HK-2 (cell line): ENCODE results near the gene DHRS2.

Source experiments
- DNase-seq: peaks from one replicate; pipeline ENCODE4 v3.0.0-alpha.2; 2018; ENCODE audit not compliant: unreplicated experiment

The DHRS2 gene

DNA sequence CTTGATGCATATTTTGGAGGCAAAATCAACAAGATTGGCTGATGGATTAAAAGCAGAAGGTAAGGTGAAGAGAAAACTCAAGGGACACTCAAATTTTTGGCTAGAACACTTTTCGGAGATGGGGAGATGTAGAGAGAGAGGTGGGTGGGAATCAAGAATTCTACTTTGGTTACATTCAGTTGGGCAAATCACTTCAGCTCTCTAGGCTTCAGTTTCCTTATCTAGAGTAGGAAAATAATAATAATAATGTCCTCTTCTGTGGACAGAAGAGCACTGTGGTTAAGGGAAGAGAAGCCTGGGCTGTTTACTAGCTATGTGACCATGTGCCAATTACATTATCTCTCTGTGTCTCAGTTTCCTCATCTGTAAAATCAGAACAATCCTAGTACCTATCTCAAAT is 23.4 kb upstream of the DHRS2 start:
- DNase-seq = no peak

DNA sequence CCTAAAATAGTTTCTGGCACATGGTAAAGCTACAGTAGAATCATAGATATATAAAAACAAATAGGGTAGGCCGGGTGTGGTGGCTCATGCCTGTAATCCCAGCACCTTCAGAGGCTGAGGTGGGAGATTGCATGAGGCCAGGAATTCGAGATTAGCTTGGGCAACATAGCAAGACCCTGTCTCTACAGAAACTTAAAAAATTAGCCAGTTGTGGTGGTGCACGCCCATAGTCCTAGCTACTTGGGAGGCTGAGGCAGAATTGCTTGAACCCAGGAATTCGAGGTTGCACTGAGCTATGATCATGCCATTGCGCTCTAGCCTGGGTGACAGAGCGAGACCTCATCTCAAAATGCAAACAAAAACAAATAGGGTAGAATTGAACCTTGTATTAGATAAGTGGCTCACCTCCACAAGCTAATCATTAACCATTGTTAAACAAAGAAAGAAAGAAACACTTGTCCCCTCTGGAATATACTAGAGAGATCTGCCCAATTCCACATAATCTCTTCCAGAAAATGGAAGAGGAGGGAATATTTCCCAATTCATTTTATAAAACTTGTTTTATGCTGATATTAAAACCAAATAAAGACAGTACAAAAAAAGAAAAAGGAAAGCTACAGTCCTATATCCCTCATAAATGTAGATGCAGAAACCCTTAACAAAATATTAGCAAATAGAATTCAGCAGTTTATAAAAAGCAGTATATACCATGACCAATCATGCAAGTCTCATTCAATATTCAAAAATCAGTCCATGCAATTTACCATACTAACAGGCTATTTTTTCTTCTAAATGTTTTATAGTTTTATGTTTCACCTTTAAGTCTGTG is 22.7 kb upstream of the DHRS2 start:
- no peak for DNase-seq

GRCh38 chr14:23614395-23614828 is 21.8 kb upstream of the DHRS2 start:
- DNase-seq = no peak

GRCh38 chr14:23615856-23616255 is 20.3 kb upstream of the DHRS2 start:
- no peak for DNase-seq

DNA sequence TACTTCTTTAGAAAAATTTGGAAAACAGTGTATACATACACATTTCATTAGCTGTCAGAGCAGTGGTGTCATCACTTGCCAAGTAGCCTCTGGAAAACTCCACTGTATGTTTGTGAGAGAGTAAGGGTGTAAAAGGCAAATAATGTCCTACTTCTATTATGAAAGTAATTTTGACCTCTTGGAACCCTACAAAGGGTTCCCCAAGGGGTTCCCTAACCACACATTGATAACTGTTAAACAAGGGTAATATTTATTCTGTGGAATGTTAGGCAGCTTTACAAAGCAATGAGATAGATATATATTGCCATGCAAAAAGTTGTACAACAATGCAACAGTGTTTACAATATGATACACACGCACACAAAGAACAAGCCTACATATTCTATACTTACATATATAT is 18.6 kb upstream of the DHRS2 start:
- DNase-seq = no peak

DNA sequence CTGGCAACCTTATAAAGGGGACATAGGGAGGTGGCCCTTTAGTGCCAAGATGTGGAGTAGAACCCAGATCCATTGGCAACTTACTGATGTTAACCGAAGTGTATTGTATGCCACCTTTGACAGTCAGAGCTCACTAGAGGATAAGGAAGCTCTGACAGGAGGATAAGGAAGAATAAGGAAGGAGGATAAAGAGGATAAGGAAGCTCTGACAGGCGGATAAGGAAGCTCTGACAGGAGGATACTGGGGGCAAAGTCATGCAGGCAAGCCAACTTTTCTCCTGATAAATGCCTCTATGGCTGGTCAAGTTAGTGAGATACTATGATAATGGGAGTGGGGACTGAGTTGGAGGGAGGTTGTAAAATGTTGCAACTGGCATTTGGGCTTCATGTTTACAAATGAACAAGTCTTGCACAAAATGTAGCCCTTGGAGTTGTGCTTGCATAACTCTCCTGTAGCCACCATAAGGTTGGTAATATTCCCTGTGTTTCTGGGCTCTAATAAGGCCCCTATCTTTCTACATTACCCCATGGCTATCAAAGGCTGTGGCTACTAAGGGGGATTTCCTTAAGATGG is 17.7 kb upstream of the DHRS2 start:
- DNase-seq = no peak

DNA sequence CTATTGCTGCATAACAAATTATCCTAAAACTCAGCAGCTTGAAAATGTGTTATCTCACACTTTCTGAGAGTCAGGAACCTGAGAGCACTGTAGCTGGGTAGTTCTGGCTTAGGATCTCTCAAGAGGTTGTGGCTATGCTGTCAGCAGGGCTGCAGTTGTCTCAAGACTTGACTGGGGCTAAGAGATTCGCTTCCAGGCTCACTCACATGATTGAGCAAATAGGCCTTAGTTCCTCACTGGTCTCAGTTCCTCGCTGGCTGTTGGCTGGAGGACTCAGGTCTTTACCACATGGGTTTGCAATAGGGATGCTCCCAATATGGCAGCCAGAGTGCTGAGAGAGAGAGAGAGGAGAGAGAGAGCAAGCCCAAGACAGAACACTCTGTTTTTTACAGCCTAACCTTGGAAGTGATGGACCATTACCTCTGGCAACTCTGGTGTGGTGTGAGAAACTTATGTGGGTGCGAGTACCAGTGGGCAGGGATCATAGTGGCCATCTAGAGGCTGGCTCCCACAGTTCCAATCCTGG is 15.9 kb upstream of the DHRS2 start:
- no peak for DNase-seq

GRCh38 chr14:23621204-23621931 is 14.8 kb upstream of the DHRS2 start:
- no peak for DNase-seq

DNA sequence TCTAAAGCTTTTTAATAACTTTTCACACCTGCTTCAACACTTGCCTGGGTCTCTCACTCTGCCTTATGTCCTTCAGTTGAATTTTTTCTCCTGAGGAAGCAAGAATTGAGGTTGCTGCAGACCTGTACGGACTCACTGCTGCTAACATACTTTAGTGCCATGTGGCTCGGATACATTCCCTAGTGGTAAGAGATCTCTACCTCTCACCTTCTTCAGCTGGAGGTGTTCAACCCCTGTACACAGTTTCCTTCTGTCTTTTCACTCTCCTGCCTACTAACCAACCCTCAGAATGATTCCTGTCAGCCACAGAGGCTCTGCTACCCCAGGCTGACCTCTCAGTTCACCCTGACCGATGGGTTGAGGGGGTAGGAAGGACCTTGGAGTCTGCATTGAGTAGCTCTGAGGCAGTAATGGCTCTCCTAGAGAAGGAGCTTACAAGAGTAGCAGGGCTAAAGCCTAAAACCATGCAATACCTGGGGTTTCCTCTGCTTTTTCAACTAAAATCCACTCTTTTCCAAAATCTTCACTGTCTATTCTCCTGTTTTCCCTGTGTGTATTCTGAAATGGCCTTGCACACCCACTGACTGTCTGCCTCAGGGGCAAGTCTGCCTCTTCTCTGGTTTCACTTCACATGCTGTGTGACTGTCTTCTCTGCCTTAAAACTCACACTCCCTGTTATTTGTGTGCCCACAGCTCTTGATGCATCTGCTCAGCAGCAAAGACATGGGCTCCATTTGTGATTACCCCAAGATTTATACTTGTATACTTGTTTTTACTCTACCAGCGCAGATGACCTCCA is 14.0 kb upstream of the DHRS2 start:
- no peak for DNase-seq

GRCh38 chr14:23622990-23623389 is 13.2 kb upstream of the DHRS2 start:
- no peak for DNase-seq

DNA sequence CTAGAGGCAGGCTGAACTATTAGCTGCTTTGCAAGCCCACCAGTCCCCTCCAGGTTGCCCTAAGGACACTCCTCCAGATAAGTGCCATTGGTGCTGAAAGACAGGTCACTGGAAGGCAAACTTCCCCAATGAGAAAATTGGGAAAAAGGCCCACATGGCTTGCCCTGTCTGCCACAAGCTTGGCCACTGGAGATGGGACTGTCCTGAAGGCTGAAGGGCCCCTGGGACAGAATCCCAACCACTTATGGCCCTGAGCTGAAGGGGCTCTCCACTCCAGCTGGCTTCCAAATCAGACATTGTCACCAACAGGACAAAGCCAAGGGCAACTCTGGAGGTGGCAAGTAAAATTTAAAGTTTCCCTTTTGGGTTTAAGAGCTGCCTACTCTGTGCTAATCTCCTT is 12.2 kb upstream of the DHRS2 start:
- no peak for DNase-seq

DNA sequence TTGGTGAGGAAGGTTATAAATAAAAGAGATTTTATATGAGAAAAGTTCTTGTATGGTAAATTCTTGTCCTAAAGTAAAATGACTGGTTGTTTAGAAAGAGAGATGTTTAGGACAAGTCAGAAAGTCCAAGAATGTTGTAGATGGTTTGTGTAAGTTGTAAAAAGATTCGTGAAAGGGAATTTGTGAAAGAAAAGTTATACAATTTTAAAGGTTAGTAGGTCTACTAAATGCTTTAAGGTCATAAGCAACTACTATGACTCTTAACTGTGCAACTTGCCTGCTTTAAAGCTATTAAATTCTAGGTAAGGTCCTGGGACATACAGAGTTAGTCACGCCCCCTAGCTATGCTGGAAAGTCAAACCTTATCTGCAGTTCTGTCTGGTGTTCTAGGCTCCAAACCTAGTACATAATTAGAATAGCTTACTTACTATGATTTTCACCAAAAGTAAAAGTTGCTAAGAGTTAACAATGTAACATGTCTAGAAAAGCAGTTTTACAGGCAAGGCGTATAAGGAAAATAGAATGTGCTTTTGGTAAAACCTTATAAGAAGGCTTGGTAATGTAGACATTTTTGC is 11.2 kb upstream of the DHRS2 start:
- no peak for DNase-seq

DNA sequence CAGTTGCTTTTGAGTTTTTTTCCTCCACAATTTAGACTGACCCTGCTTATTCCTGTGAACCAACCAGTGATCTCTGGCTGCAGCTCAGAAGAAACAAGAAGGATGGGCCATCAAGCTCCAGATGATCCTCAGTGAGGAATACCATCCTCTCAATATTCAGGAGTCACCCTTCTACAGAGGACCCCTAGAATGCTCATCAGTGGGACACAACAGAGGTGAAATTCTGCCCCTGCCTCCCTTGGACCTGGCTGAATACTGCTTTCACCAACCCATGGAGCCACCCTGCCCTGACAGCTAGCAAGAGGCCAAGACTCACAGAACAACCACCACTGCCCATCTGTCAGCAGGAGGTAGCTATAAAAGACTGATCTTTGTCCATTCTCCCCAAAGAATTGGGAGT is 9.2 kb upstream of the DHRS2 start:
- no peak for DNase-seq

GRCh38 chr14:23627961-23628360 is 8.2 kb upstream of the DHRS2 start:
- no peak for DNase-seq

GRCh38 chr14:23629204-23629603 is 7.0 kb upstream of the DHRS2 start:
- no peak for DNase-seq

DNA sequence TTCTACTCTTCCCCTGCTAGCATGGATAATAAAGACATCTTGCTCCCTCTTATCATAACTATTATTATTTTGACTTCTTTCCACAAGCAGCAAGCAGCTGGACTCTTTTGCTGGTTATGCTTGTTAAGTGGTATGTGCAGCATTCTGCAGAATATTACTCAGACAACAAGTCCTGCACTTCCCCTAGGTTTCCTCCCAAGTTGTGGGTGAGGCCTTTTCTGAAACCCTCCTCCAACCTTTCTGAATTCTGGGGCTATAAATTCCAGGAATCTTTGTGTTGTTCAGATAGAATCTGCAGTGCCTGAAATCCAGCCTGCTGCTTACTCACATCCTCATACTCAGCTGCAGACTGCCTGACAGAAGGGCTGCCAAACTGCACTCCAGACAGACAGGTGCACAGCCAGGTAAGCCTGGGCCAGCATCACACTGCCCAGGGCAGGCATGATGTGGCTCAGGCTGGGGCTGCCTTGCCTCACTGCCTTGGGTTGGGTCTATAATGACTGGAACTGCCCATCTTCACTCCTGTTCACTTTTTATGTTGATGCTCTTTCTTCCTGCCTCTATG is 6.2 kb upstream of the DHRS2 start:
- DNase-seq = no peak

DNA sequence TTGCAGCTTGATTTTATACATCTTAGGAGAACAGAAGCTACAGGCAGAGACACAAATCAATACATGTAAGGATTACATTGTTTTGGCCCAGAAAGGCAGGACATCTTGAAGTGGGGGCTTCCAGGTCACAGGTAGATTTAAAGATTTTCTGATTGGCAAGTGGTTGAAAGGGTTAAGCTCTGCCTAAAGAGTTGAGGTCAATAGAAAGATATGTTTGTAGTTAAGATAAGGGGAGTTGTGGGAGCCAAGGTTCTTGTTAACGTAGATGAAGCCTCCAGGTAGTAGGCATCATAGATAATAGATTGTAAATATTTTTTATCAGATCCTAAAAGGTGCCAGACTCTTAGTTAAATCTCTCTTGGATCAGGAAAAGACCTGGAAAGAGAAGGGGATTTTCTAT is 5.5 kb upstream of the DHRS2 start:
- DNase-seq = no peak

DNA sequence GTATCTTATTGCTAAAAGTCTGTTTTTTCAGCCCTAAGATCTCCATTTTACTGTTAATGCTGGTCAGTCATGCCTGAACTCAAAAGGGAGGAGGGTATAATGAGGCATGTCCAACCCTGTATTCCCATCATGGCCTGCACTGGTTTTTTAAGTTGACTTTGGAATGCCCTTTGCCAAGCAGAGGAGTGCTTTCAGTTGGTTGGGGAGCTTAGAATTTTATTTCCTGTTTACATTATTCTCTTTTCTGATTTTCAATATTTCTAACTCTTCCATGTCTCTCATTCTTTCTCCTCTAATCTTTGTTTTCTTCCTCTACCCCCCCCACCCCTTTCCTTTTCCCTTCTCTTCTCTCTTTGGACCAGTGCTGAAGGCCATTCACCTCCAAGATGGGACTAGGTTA is 4.9 kb upstream of the DHRS2 start:
- no peak for DNase-seq

GRCh38 chr14:23631702-23632460 is 4.3 kb upstream of the DHRS2 start:
- peak; percentile 66 for DNase-seq

DNA sequence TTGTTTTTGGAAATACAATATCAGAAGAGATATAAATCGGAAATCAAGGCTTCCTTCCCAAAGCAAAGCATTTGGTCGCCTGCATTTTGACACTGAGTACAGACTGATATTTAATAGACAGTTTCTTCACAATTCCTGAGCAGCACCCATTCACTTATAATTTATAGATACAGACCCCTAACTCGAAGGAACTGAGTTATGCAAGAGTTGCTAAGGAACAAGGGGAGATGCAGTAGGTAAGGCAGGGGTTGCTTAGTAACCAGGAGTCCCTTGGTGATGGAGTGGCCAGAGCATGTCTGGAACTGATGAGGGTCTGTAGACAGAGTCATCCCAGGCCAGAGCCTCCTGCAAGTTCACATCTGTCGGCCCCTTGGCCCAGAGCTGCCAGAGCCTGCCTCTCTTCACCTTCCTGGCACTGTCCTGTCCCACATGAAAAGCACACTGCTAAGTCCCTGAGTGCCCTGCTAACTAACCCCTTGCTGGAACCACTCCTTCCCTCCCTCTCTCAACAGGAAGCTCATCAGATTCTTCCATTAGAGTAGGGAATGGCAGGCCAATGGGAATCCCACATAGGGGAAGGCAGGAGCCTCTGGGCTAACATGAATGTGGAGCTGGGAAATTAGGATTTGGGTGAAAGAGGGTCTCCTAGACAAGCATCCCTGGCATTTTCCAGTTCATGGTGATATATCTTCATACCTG is 3.6 kb upstream of the DHRS2 start:
- no peak for DNase-seq
